ENCODE measurements around the gene HOXC11.

DNA sequence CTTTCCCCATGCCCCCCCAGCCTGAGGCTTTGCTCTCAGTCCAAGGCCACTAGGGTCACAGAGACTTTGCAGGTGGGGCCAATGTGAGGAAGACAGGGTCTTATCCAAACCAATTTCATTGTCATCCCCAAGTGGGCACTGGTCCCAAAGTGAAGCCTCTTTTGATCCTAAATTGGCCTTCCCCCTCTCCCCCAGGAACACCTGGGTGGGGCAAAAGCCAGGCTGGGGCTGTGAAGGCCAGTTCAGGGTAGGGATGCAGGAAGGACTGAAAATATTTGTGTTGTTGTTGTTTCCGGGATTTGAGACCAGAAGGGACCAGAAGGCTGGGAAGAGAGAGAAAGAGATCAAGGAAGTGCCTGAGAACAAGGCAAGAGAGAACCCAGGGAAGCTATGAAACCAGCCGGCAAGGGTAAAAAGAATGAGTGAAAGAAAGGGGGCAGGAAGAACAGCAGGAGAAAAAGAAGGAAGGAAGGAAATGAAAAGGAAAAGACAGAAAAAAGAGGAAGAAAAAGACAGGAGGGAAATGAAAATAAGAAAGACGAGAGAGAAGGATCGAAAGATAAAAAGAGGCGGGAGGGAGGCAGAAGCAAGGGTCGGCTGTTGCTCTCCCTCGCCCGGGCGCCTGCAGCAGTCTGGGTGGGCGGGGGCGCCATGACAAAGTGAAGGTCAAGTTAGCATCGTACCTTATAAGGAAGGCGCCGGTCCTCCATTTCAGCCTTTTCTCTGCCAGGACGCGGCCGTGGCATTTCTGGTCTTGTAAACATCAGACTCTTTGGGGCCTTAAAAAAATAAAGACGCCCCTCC lies 7.4 kb upstream of the HOXC11 start:
- TF ChIP-seq POLR2A (IDR thresholded peaks at IDR 0.05; ENCODE audit: low read depth, low read length) (no peak), POLR2AphosphoS5 (IDR thresholded peaks at IDR 0.05; ENCODE audit: low read depth, low read length) (no peak), TAF1 (IDR thresholded peaks at IDR 0.05; ENCODE audit: borderline replicate concordance, low read depth, low read length) (no peak)

Data from GM12892 (cell line).